Endothelial cell of umbilical vein (primary cell): ENCODE data around the gene GLUD1. TPM values are rescaled to one million over a fixed set of nuclear protein-coding genes. Genes with fewer than 3 reads are reported as not detected.

Experiments
- BruUV-seq: library from RNA; stranded (reverse); fragments of 400-500 nt; replicated peaks from 2 replicates; lab custom pipeline; 2021; lab: Mats Ljungman, UMichigan
- CTCF ChIA-PET: fragments of 300-600, 350-600 bp; sonication (Branson Sonifier 250); formaldehyde crosslinking; loops from one replicate; lab custom pipeline; 2021; ENCODE audit warnings: antibody characterized with exemption, inconsistent platforms; lab: Charles Lee
- POLR2A ChIA-PET: fragments of 300-600, 350-600 bp; sonication (Branson Sonifier 250); formaldehyde crosslinking; loops from one replicate; lab custom pipeline; 2021; ENCODE audit warnings: antibody characterized with exemption, inconsistent platforms; lab: Charles Lee
- DNase-seq: peaks from one replicate; pipeline ENCODE4 v3.0.0-alpha.2; 2011; ENCODE audit warnings: low read depth, low spot score
- FAIRE-seq: peaks from 2 replicates; lab custom pipeline; 2011; peaks lifted over from hg19 to GRCh38; lab: Jason Lieb, UNC
- H2AFZ ChIP-seq: 2 replicates; pipeline ENCODE4 v1.6.0; 2012; ENCODE audit warnings: low read depth, low read length, control low read depth, inconsistent platforms
- H3K27ac ChIP-seq: 2 replicates; pipeline ENCODE4 v1.5.1; 2011; ENCODE audit warnings: low read depth, mild to moderate bottlenecking, control low read depth, low read length, moderate library complexity; ENCODE audit not compliant: insufficient read depth
- H3K27me3 ChIP-seq, 2 experiments: 2 replicates each; pipeline versions ENCODE4 v1.6.0 to v1.6.1; 2011; ENCODE audit warnings: low read length in 2 of 2, mixed read lengths in 1 of 2; ENCODE audit not compliant: control insufficient read depth in 2 of 2, insufficient read depth in 2 of 2
- H3K36me3 ChIP-seq, 2 experiments: 2 replicates in 1 of 2; 3 replicates in 1 of 2; pipeline ENCODE4 v1.5.1; 2011; ENCODE audit warnings: low read length in 2 of 2, mild to moderate bottlenecking in 1 of 2, moderate library complexity in 1 of 2; ENCODE audit not compliant: control insufficient read depth in 2 of 2, insufficient read depth in 2 of 2; ENCODE audit errors: extremely low read depth in 1 of 2
- H3K4me1 ChIP-seq: 3 replicates; pipeline ENCODE4 v1.5.1; 2011; ENCODE audit warnings: mild to moderate bottlenecking, low read length; ENCODE audit not compliant: control insufficient read depth, insufficient read depth; ENCODE audit errors: extremely low read depth
- H3K4me2 ChIP-seq: 2 replicates; pipeline ENCODE4 v1.6.1; 2011; ENCODE audit warnings: low read length, control low read depth, mixed read lengths; ENCODE audit not compliant: insufficient read depth
- H3K4me3 ChIP-seq, 3 experiments: fragments of 200-600 bp in 1 of 3; sonication (generic), shearing (Covaris generic) in 1 of 3; replicated peaks in 1 of 3; 2 replicates each; pipeline ENCODE4 v1.5.1; 2011 to 2016; ENCODE audit warnings: control low read depth in 3 of 3, low read length in 3 of 3, mild to moderate bottlenecking in 2 of 3, inconsistent platforms in 1 of 3, low read depth in 1 of 3, moderate library complexity in 1 of 3; ENCODE audit not compliant: insufficient read depth in 1 of 3
- H3K79me2 ChIP-seq: 2 replicates; pipeline ENCODE4 v1.6.0; 2012; ENCODE audit warnings: low read length, inconsistent platforms; ENCODE audit not compliant: control insufficient read depth, insufficient read depth
- H3K9ac ChIP-seq: replicated peaks from 2 replicates; pipeline ENCODE3; 2011; ENCODE audit warnings: low read length, control low read depth; ENCODE audit not compliant: insufficient read depth; ENCODE audit errors: extremely low read depth
- H3K9me1 ChIP-seq: replicated peaks from 3 replicates; pipeline ENCODE4 v1.6.0; 2011; ENCODE audit warnings: mild to moderate bottlenecking, low read length; ENCODE audit not compliant: control insufficient read depth, insufficient read depth; ENCODE audit errors: extremely low read depth
- H3K9me3 ChIP-seq: replicated peaks from 2 replicates; pipeline ENCODE4 v1.5.1; 2012; ENCODE audit warnings: low read length, inconsistent platforms; ENCODE audit not compliant: control insufficient read depth, insufficient read depth
- H4K20me1 ChIP-seq: replicated peaks from 2 replicates; pipeline ENCODE3; 2011; ENCODE audit warnings: mild to moderate bottlenecking, low read length; ENCODE audit not compliant: control insufficient read depth, insufficient read depth; ENCODE audit errors: extremely low read depth
- EZH2 ChIP-seq: IDR thresholded peaks from 2 replicates; pipeline ENCODE4 v1.6.1; 2012; ENCODE audit warnings: borderline replicate concordance, low read depth, mild to moderate bottlenecking, moderate library complexity, low read length, inconsistent platforms; ENCODE audit not compliant: severe bottlenecking
- FOS ChIP-seq: IDR thresholded peaks from 2 replicates; pipeline ENCODE4 v1.6.1; 2011; ENCODE audit warnings: mild to moderate bottlenecking, low read length, moderate library complexity, borderline replicate concordance; ENCODE audit not compliant: insufficient read depth
- GATA2 ChIP-seq: IDR thresholded peaks from 2 replicates; pipeline ENCODE4 v1.7.0; 2011; ENCODE audit warnings: low read depth, mild to moderate bottlenecking, moderate library complexity, mixed read lengths, low read length; ENCODE audit not compliant: insufficient read length, insufficient read depth
- JUN ChIP-seq: IDR thresholded peaks from 2 replicates; pipeline ENCODE4 v1.6.1; 2011; ENCODE audit warnings: borderline replicate concordance, low read depth; ENCODE audit not compliant: insufficient read length, insufficient read depth
- MYC ChIP-seq: IDR thresholded peaks from one replicate; pipeline ENCODE4 v1.6.1; 2011; ENCODE audit warnings: mild to moderate bottlenecking, low read depth, low read length
- POLR2A ChIP-seq: IDR thresholded peaks from 2 replicates; pipeline ENCODE4 v1.6.1; 2012; ENCODE audit warnings: low read depth, mild to moderate bottlenecking, control low read depth, low read length
- POLR2AphosphoS5 ChIP-seq: IDR thresholded peaks from 2 replicates; pipeline ENCODE4 v1.6.1; 2012; ENCODE audit warnings: low read depth, mild to moderate bottlenecking, control low read depth, low read length, moderate library complexity; ENCODE audit not compliant: insufficient read depth
- dilution Hi-C: fragments of 300-500 bp; cut with MboI; formaldehyde crosslinking; loops from one replicate; pipeline ENCODE4 v1.15.0; 2019; ENCODE audit warnings: low sequenced_read_pairs; ENCODE audit not compliant: extremely low pct_ligation_motif_present
- intact Hi-C: fragments of 100-400 bp; cut with micrococcal nuclease; formaldehyde crosslinking; loops from one replicate; pipeline ENCODE4 v1.10.0; 2022
- polyA plus RNA-seq, 4 experiments: library from polyadenylated mRNA; depleted of rRNA in 3 of 4; stranded (reverse) in 3 of 4; unstranded in 1 of 4; fragments of >200 nt; gene quantifications; 2 replicates each; pipeline versions ENCODE4 v1.2.1 to v1.2.3, GENCODE V29; 2011 to 2012; ENCODE audit warnings: missing spikeins in 1 of 4
- total RNA-seq: library from RNA; stranded (reverse); gene quantifications from 2 replicates; pipeline ENCODE4 v1.2.3, GENCODE V29; 2021
- TF ChIP-seq, protein P1 (sequence below): IDR thresholded peaks from 2 replicates; pipeline ENCODE4 v1.6.1; 2011; ENCODE audit not compliant: insufficient read depth, insufficient read length
- TF ChIP-seq, protein P2 (sequence below), 2 donors: IDR thresholded peaks; 1 replicate in 1 of 2; 2 replicates in 1 of 2; pipeline ENCODE4 v1.5.1; 2011; ENCODE audit warnings: low read length in 2 of 2, mild to moderate bottlenecking in 2 of 2, moderate library complexity in 2 of 2, control low read depth in 1 of 2, inconsistent platforms in 1 of 2, low read depth in 1 of 2; ENCODE audit not compliant: insufficient read depth in 1 of 2; ENCODE audit errors: extremely low read depth in 1 of 2

GLUD1 gene
- total and polyA plus RNA-seq, 2 donors (not counting 3 experiments of a cell fraction or from before 2014, with no cell fraction given) = 41.9 to 94.7 TPM

DNA sequence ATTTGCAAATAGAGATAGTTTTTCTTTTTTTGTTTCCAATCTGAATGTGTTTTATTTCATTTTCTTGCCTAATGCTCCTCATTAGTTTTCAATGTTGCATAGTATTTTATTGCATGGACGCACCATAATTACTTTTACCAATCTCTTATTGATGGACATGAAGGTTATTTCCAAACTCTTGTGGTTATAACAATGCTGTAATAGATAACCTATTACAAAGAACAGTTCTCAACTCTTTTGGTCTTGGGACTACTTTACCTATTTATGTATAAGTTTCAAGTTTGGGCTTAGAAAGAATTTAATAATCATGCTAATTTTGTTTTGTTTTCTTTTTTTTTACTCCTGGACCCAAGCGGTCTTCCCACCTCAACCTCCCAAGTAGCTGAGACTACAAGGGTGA is 7.4 kb upstream of the GLUD1 start:
- Histone ChIP-seq H3K4me1 (no peaks in the 10 kb centered on the region), H3K4me2 (no peak overlapping the region), H3K9me3 (no peaks in the 10 kb centered on the region), H3K9ac (no peak overlapping the region), H3K27me3 (no peaks in the 10 kb centered on the region), H3K79me2 (peaks cover 22% of the 10 kb centered on the region), H3K36me3 (peaks cover 2 to 3% of the 10 kb centered on the region in 2 experiments), H3K4me3 (no peak overlapping the region), H3K9me1 (no peaks in the 10 kb centered on the region), H4K20me1 (no peaks in the 10 kb centered on the region), H2AFZ (no peak overlapping the region), H3K27ac (no peak overlapping the region)
- TF ChIP-seq, protein P1, sequence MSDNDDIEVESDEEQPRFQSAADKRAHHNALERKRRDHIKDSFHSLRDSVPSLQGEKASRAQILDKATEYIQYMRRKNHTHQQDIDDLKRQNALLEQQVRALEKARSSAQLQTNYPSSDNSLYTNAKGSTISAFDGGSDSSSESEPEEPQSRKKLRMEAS = no peak
- TF ChIP-seq POLR2AphosphoS5 = no peak
- CTCF ChIA-PET = no interaction called here
- DNase-seq (no peak), FAIRE-seq (no peak)
- POLR2A ChIA-PET = no interaction called here
- intact Hi-C loops = no loop called here
- BruUV-seq = no TSS peak
- dilution Hi-C loops = no loop called here

DNA sequence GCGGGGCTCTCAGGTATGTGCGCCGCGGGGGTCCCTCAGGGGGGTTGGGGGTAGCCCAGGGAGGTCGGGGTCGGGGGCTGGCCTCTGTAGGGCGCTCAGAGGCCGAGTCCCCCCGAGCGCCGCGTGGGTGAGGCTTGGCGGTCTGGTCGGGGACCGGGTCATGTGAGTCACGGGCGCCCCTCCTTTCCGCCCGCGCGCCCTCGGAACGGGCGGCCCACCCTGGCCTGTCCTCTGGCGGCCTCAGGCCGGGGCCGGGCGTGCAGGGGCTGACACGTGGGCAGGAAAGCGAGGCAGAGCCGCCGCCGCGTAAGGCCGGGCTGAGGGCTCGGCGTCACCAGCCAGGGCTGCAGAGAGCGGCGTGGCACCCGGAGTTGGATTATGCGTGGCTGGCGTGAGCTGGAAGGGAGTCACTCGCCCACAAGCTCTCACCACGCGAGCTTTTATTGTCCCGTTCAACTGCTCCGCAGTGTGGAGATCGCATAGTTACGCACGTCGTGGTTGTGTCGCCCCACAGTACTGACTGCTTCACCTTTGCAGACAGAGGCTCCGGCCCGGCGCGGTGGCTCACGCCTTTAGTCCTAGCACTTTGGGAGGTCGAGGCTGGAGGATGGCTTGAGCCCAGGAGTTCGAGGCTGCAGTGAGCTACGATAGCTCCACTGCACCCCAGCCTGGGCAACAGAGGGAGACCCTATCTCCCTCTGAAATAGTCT is 748 bp upstream of the GLUD1 start:
- H3K27ac ChIP-seq = peak overlapping the region; percentile 72
- FAIRE-seq (peak; percentile 18), DNase-seq (peak; percentile 85)
- intact Hi-C loops (loop anchor here (2.0 kb wide), 2 partner anchors 125 to 137 kb away; partner anchors contain the start of gene SNCG), dilution Hi-C loops (no loop called here)
- ChIA-PET POLR2A (no interaction called here), CTCF (interaction anchor here (0.5 to 1.1 kb wide), 4 partner anchors 11 to 156 kb away, joined by 3 to 5 read pairs (median 4); no protein-coding TSS in a partner anchor)
- no peaks in the 10 kb centered on the region for H3K27me3 ChIP-seq
- H3K4me3 ChIP-seq = peak overlapping the region; percentile 5 to 69 (median 67)
- no peaks in the 10 kb centered on the region for H3K9me3 ChIP-seq
- peak overlapping the region; percentile 81 for H2AFZ ChIP-seq
- no peaks in the 10 kb centered on the region for H3K36me3 ChIP-seq
- H4K20me1 ChIP-seq = no peaks in the 10 kb centered on the region
- peaks cover 60% of the 10 kb centered on the region for H3K79me2 ChIP-seq
- H3K9ac ChIP-seq = peak overlapping the region; percentile 81
- H3K4me1 ChIP-seq = peaks cover 35% of the 10 kb centered on the region
- TF ChIP-seq, protein P2, sequence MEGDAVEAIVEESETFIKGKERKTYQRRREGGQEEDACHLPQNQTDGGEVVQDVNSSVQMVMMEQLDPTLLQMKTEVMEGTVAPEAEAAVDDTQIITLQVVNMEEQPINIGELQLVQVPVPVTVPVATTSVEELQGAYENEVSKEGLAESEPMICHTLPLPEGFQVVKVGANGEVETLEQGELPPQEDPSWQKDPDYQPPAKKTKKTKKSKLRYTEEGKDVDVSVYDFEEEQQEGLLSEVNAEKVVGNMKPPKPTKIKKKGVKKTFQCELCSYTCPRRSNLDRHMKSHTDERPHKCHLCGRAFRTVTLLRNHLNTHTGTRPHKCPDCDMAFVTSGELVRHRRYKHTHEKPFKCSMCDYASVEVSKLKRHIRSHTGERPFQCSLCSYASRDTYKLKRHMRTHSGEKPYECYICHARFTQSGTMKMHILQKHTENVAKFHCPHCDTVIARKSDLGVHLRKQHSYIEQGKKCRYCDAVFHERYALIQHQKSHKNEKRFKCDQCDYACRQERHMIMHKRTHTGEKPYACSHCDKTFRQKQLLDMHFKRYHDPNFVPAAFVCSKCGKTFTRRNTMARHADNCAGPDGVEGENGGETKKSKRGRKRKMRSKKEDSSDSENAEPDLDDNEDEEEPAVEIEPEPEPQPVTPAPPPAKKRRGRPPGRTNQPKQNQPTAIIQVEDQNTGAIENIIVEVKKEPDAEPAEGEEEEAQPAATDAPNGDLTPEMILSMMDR (IDR thresholded peaks at IDR 0.05; ENCODE audit: extremely low read depth in 1 of 2, insufficient read depth in 1 of 2, low read depth in 1 of 2, low read length in 2 of 2) = no peak
- no peak for TF ChIP-seq JUN
- TF ChIP-seq, protein P1 = peak; percentile 87
- peak; percentile 87 for TF ChIP-seq POLR2AphosphoS5
- peak; percentile 56 for TF ChIP-seq FOS
- TF ChIP-seq POLR2A = peak; percentile 70
- no peak for TF ChIP-seq EZH2
- no peak for TF ChIP-seq GATA2
- no peak for TF ChIP-seq MYC
- H3K4me2 ChIP-seq = peak overlapping the region; percentile 40
- BruUV-seq = no TSS peak
- no peaks in the 10 kb centered on the region for H3K9me1 ChIP-seq
